K562 (cell line): Measurements from ENCODE around the gene RALY. TPM values are rescaled to one million over a fixed set of nuclear protein-coding genes. Genes with fewer than 3 reads are reported as not detected.
A peak's percentile ranks its signal among the peaks of the same experiment; 100 is the strongest.

Experiments
- ADNP ChIP-seq: fragments of 200-800 bp; sonication (Bioruptor generic); IDR thresholded peaks from 2 replicates; pipeline ENCODE4 v1.6.1; 2016; ENCODE audit warnings: missing genetic modification characterization, missing compliant biosample characterization
- ARID1B ChIP-seq: fragments of 450-650 bp; IDR thresholded peaks from 2 replicates; pipeline ENCODE4 v1.6.1; 2016; ENCODE audit warnings: antibody characterized with exemption, mild to moderate bottlenecking, inconsistent platforms
- CEBPB ChIP-seq: fragments of 450-650 bp; IDR thresholded peaks from 2 replicates; pipeline ENCODE4 v1.6.1; 2016; ENCODE audit warnings: missing genetic modification characterization, missing compliant biosample characterization
- EGR1 ChIP-seq: fragments of 450-650 bp; conservative IDR thresholded peaks from 2 replicates; pipeline ENCODE4 v1.6.1; 2017; ENCODE audit warnings: mild to moderate bottlenecking
- ESRRB ChIP-seq: fragments of 250-450 bp; sonication (Bioruptor Pico); IDR thresholded peaks from 2 replicates; pipeline ENCODE4 v1.5.0; 2020; ENCODE audit warnings: mild to moderate bottlenecking, moderate library complexity, borderline replicate concordance
- FIP1L1 ChIP-seq: fragments of 200-400 bp; formaldehyde crosslinking; IDR thresholded peaks from 2 replicates; pipeline ENCODE4 v1.6.1; 2018; ENCODE audit warnings: mild to moderate bottlenecking, low read depth, low read length; ENCODE audit not compliant: poor library complexity, severe bottlenecking
- FOXJ2 ChIP-seq: fragments of 200-800 bp; sonication (Bioruptor generic); IDR thresholded peaks from 2 replicates; pipeline ENCODE4 v1.6.1; 2016; ENCODE audit warnings: missing genetic modification characterization, missing compliant biosample characterization
- KHSRP ChIP-seq: fragments of 450-650 bp; IDR thresholded peaks from 2 replicates; pipeline ENCODE4 v1.6.1; 2017
- MEF2D ChIP-seq: conservative IDR thresholded peaks from 2 replicates; pipeline ENCODE4 v1.6.1; 2016; ENCODE audit warnings: low read depth, missing genetic modification characterization, missing compliant biosample characterization
- MTA1 ChIP-seq: fragments of 450-650 bp; IDR thresholded peaks from 2 replicates; pipeline ENCODE4 v1.6.1; 2017; ENCODE audit warnings: borderline replicate concordance
- PML ChIP-seq: IDR thresholded peaks from 2 replicates; pipeline ENCODE4 v1.6.1; 2012; ENCODE audit warnings: low read length, inconsistent platforms
- PURB ChIP-seq: sonication (generic); formaldehyde crosslinking; IDR thresholded peaks from 2 replicates; pipeline ENCODE4 v1.9.0; 2021; ENCODE audit warnings: low read depth, mild to moderate bottlenecking, missing genetic modification reagents
- RBM14 ChIP-seq: fragments of 200-400 bp; formaldehyde crosslinking; IDR thresholded peaks from 2 replicates; pipeline ENCODE4 v1.6.1; 2018; ENCODE audit warnings: low read depth, mild to moderate bottlenecking, low read length, moderate library complexity, borderline replicate concordance; ENCODE audit not compliant: insufficient read depth
- RUNX1 ChIP-seq: sonication (generic); IDR thresholded peaks from 2 replicates; pipeline ENCODE4 v1.6.1; 2016; ENCODE audit warnings: antibody characterized with exemption, low read depth
- SIX5 ChIP-seq, 2 experiments: IDR thresholded peaks; 2 replicates each; pipeline ENCODE4 v1.6.1; 2011; ENCODE audit warnings: low read length in 2 of 2, borderline replicate concordance in 1 of 2, low read depth in 1 of 2, mild to moderate bottlenecking in 1 of 2, moderate library complexity in 1 of 2; ENCODE audit not compliant: insufficient read depth in 1 of 2
- SOX6 ChIP-seq: fragments of 450-650 bp; IDR thresholded peaks from 2 replicates; pipeline ENCODE4 v1.6.1; 2014; ENCODE audit warnings: mild to moderate bottlenecking
- TSC22D4 ChIP-seq: fragments of 450-650 bp; IDR thresholded peaks from 2 replicates; pipeline ENCODE4 v1.6.1; 2016; ENCODE audit warnings: missing genetic modification characterization, missing biosample characterization, control low read depth
- ZFPM2 ChIP-seq: fragments of 250-450 bp; sonication (Bioruptor Pico); IDR thresholded peaks from 2 replicates; pipeline ENCODE4 v1.5.1; 2022; ENCODE audit warnings: mild to moderate bottlenecking
- ZNF239 ChIP-seq: fragments of 250-450 bp; sonication (Bioruptor Pico); IDR thresholded peaks from 2 replicates; pipeline ENCODE4 v1.4.0; 2020; ENCODE audit warnings: mild to moderate bottlenecking
- ZNF584 ChIP-seq: fragments of 200-800 bp; sonication (Bioruptor generic); IDR thresholded peaks from 2 replicates; pipeline ENCODE4 v1.6.1; 2016; ENCODE audit warnings: low read depth, mild to moderate bottlenecking, missing genetic modification characterization, missing compliant biosample characterization
- polyA plus RNA-seq, 8 experiments: library from polyadenylated mRNA; depleted of rRNA in 4 of 8; stranded (reverse) in 5 of 8; unstranded in 3 of 8; fragments of >200 nt; fragmentation: Nextera tagmentation in 2 of 8; fragmentation: Illumina TruSeq in 1 of 8; extraction: Ambion mirVana in 2 of 8; extraction: Trizol in 1 of 8; gene quantifications; 2 replicates each; pipeline versions ENCODE4 v1.2.1 to v1.2.3, GENCODE V29; 2011 to 2014; ENCODE audit warnings: inconsistent platforms in 1 of 8, missing spikeins in 1 of 8
- total RNA-seq, 7 experiments: library from RNA; depleted of rRNA in 6 of 7; stranded (reverse); fragments of >200 nt in 6 of 7; fragmentation: Illumina TruSeq in 2 of 7; extraction: Trizol in 2 of 7; gene quantifications; 2 replicates each; pipeline versions ENCODE4 v1.2.1 to v1.2.3, GENCODE V29; 2011 to 2021; ENCODE audit warnings: low replicate concordance in 1 of 7
- TF ChIP-seq, protein P1 (sequence below): fragments of 250-450 bp; sonication (Bioruptor Pico); IDR thresholded peaks from 2 replicates; pipeline ENCODE4 v1.8.0; 2021; ENCODE audit warnings: moderate library complexity, mild to moderate bottlenecking, inconsistent platforms
- TF ChIP-seq, protein P2 (sequence below): fragments of 200-800 bp; sonication (Bioruptor generic); IDR thresholded peaks from 2 replicates; pipeline ENCODE4 v1.6.1; 2017; ENCODE audit warnings: missing genetic modification characterization, missing compliant biosample characterization
- TF ChIP-seq, protein P3 (sequence below): fragments of 450-650 bp; IDR thresholded peaks from 2 replicates; pipeline ENCODE4 v1.6.1; 2014; ENCODE audit warnings: low read depth, mild to moderate bottlenecking, moderate library complexity, borderline replicate concordance
- TF ChIP-seq, protein P4 (sequence below): sonication (generic); formaldehyde crosslinking; IDR thresholded peaks from 2 replicates; pipeline ENCODE4 v1.8.0; 2022; ENCODE audit warnings: mild to moderate bottlenecking, missing genetic modification reagents, borderline replicate concordance

RALY gene
- total and polyA plus RNA-seq, 9 of the 15 experiments (the other 6 are each of a cell fraction or from before 2014, with no cell fraction given), result 0.80 to 207 (median 128) TPM

DNA sequence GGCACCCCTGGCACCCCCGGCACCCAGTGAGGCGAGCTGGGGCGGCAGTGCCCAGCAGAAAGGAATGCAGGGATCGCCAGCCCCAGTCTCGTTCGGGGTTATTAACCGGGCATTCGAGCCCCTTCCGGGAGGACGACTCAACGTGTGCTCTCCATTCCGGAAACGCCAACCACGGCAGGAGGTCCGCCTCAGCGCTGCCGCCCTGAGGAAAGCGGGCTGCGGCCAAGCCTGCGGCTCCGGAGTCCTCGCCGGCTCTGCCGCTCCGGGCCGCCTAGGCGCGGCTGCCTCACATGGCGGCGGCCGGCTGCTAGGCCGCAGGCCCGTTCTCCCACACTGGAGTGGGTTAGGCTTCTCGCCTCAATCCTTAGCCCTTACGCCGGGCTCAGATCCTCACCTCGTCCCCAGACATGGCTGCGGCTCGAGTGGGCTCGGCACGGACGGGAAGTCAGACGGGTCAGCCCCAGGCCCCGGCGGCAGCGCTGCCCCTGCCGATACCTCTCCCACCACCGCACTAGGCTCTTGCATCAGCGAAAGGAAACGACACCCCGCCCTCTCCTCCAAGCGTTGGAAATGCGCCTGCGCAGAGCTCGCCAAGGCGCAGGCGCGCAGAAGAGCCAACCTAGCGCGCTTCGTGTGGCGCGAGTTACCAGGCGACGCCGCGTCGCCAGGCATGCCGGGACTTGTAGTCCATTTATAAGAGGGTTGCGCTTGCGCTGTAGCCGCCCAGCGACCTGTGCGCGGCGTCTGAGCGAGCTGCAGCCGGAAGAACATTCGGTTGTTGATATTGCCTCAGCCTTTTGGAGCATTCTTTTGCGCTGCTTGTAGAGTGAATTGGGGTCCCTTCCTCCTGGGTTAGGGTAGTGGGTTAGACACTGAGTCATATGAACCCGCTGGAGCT is 118.2 kb downstream of the RALY start, which contains the start of gene EIF2S2 (continued):
- TF ChIP-seq FIP1L1 (peak; percentile 91), SIX5 (IDR thresholded peaks at IDR 0.05; ENCODE audit: borderline replicate concordance in 1 of 2, insufficient read depth in 1 of 2, low read depth in 1 of 2, low read length in 2 of 2) (peak; percentile 96 to 98), ZNF584 (CRISPR knock-in tag) (no peak), TSC22D4 (no peak), KHSRP (no peak), MEF2D (no peak), EGR1 (peak; percentile 48), SOX6 (no peak; the same call in 1 of the 2 replicates), ADNP (no peak), RUNX1 (no peak), ZNF239 (no peak), PURB (CRISPR knock-in tag) (no peak), FOXJ2 (tag) (peak; percentile 91), ESRRB (CRISPR knock-in tag) (no peak), RBM14 (peak; percentile 95; the same call in 1 of the 2 replicates), PML (peak; percentile 61), ZFPM2 (no peak), CEBPB (tag) (peak; percentile 98), MTA1 (peak; percentile 99), ARID1B (no peak; the same call in 1 of the 2 replicates)
- TF ChIP-seq, protein P1, sequence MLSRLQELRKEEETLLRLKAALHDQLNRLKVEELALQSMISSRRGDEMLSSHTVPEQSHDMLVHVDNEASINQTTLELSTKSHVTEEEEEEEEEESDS (CRISPR knock-in tag), result no peak
- TF ChIP-seq, protein P2, sequence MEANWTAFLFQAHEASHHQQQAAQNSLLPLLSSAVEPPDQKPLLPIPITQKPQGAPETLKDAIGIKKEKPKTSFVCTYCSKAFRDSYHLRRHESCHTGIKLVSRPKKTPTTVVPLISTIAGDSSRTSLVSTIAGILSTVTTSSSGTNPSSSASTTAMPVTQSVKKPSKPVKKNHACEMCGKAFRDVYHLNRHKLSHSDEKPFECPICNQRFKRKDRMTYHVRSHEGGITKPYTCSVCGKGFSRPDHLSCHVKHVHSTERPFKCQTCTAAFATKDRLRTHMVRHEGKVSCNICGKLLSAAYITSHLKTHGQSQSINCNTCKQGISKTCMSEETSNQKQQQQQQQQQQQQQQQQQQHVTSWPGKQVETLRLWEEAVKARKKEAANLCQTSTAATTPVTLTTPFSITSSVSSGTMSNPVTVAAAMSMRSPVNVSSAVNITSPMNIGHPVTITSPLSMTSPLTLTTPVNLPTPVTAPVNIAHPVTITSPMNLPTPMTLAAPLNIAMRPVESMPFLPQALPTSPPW (CRISPR knock-in tag), result peak; percentile 77
- TF ChIP-seq, protein P3, sequence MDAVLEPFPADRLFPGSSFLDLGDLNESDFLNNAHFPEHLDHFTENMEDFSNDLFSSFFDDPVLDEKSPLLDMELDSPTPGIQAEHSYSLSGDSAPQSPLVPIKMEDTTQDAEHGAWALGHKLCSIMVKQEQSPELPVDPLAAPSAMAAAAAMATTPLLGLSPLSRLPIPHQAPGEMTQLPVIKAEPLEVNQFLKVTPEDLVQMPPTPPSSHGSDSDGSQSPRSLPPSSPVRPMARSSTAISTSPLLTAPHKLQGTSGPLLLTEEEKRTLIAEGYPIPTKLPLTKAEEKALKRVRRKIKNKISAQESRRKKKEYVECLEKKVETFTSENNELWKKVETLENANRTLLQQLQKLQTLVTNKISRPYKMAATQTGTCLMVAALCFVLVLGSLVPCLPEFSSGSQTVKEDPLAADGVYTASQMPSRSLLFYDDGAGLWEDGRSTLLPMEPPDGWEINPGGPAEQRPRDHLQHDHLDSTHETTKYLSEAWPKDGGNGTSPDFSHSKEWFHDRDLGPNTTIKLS, result peak; percentile 95
- TF ChIP-seq, protein P4, sequence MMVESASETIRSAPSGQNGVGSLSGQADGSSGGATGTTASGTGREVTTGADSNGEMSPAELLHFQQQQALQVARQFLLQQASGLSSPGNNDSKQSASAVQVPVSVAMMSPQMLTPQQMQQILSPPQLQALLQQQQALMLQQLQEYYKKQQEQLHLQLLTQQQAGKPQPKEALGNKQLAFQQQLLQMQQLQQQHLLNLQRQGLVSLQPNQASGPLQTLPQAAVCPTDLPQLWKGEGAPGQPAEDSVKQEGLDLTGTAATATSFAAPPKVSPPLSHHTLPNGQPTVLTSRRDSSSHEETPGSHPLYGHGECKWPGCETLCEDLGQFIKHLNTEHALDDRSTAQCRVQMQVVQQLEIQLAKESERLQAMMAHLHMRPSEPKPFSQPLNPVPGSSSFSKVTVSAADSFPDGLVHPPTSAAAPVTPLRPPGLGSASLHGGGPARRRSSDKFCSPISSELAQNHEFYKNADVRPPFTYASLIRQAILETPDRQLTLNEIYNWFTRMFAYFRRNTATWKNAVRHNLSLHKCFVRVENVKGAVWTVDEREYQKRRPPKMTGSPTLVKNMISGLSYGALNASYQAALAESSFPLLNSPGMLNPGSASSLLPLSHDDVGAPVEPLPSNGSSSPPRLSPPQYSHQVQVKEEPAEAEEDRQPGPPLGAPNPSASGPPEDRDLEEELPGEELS, result peak; percentile 53; the same call in 1 of the 2 replicates
